ENCODE data around the gene CDHR5.

CDHR5 gene

DNA sequence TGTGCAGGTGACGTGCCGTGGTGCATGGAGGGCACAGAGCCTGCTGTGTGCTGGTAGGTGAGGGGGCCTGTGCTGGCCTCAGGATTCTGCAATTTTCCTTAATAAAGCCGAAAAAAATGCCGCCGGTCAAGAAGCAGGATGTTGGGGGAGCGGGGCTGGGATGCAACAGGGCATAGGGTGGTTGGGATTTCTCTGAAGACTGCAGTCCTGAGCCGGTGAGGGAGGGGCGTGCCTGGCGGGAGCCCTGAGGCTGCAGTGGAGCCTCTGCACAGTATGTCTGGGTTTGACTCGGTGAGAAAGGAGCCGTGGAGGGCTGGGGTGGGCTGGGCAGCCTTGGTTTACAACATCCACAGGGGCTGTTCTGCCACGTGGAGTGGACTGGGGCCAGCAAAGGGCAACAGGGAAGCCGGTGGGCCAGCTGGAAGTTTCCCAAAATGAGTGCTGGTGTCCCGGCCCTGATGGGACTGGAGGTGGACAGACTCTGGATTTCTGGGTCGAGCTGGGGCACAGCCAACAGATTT lies 1.3 kb downstream of the CDHR5 start:
- DNase-seq (ENCODE audit: low spot score) = no peak

DNA sequence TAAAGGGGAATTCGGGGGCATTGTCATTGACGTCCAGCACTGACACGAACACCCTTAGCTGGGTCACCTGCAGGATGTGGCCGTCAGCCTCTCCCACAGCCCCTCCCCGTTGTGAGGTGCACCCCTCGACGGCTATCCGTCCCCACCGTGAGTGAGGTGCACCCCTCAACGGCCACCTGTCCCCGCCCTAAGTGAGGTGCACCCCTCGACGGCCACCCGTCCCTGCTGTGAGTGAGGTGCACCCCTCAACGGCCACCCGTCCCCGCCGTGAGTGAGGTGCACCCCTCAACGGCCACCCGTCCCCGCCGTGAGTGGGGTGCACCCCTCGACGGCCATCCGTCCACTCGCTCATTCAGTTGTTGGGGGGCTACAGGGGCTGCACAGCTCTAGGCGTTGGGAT lies 2.9 kb downstream of the CDHR5 start:
- DNase-seq (ENCODE audit: low spot score) = no peak

DNA sequence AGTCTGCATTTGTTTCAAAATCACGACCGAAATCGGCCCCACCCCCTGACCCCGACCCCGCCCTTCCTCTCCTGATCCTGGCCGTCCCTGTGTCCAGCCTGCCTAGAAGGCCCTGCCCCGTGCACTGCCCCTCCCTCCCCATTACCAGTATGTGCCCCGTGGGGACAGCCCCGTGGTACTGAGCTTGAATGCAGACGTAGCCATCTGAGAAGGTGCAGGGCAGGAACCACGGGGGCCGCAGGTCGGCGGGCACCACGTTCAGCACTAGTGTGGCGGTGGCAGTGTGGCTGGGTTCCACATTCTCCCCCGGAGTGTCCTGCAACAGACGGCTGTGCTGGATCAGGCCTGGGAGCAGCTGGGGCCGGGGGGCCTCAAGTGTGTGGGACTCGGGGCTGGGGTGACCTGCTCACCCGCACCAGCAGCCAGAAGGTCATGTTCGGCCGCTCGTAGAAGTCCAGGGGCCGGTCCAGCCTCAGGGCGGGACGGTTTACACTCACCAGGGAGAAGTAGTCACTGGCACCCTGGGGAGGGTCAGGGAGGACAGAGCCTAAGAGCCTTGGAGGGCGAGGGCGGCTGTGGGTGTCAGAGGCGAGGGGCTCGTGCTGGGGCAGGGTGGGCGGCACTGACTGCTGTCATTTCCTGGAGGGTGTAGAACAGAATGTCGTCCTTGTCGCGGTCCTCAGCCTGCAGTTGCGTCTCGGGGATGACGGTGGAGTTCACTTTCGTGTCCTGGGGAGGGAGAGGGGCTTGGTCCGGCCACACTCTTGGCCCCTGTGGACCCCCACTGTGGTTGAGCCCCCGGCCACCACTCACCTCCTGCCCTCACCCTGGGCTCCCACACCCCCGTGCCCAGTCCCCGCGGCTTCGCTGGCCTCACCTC lies 3.6 kb downstream of the CDHR5 start:
- no peak for DNase-seq (ENCODE audit: low spot score)

DNA sequence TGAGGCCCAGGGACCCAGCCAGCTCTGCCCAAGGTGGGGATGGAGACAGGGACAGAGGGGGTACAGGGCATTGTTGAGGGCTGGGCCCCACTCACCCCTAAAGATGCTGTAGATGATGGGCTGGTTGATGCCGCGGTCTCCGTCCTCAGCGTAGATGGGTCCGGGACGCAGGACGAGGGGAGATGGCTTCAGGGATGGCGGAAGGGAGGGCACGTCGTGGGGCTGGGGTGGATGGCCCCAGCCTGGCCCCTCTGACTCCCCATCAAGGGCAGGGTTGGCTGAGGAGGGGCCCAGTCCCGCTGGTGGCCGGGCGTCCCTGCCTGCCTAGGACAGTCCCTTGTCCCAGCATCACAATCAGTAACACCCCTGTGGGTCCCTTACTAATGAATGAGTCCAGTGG lies 4.6 kb downstream of the CDHR5 start:
- no peak for DNase-seq (ENCODE audit: low spot score)

DNA sequence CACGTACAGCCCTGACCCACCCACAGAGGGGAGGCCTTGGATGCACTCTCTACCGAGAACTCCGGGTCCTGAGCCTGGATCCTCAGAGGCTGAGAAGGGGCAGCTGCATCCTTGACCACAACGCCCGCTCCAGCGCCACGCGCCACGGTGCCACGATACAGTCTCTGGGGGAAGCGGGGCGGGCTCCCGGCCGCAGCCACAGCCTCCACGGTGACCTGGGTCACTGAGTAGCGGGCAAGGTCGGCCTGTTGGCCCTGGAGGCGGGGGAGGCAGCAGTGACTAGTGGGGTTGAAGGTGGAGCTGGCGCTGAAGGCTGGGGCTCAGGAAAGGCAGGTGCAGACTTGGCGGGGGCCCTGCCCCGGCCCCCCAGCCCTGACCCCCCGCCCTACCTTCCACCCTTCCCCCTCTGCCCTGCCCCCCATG lies 5.1 kb downstream of the CDHR5 start:
- DNase-seq (ENCODE audit: low spot score) = no peak

DNA sequence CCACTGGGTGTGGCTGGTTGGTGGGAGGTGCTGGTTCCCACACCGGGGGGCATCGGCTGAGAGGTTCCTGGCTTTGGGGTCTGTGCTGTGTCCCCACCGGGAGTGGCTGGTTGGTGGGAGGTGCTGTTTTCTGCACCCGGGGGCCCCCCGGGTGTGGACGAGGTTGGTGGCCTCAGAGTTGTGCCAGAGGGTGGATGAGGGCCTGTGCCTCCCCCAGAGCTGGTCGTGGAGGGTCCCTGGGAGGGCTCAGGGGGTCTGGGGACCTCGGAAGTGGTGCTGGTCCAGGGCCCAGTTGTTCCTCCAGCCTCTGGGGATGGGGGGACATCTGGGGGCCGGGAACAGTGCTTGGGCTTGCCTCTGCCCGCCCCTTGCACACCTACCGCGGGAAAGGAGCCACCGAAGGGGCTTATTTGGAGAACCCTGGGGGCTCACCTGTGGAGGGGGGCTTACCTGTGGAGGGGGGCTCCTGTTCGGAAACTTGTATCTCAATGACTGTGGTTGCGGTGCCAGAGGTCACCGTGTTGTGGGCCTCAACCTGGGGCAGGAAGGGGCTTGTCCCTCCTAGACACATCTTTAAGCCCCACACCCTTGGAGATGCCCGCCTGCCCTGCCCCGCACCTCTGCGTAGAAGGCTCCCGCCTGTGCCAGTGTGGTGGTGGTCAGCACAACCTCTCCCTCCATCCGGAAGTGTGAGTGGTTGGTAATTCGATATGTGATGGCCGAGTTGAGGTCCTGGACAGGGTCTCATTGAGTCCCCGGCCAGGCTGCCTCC lies 5.7 kb downstream of the CDHR5 start:
- no peak for DNase-seq (ENCODE audit: low spot score)

DNA sequence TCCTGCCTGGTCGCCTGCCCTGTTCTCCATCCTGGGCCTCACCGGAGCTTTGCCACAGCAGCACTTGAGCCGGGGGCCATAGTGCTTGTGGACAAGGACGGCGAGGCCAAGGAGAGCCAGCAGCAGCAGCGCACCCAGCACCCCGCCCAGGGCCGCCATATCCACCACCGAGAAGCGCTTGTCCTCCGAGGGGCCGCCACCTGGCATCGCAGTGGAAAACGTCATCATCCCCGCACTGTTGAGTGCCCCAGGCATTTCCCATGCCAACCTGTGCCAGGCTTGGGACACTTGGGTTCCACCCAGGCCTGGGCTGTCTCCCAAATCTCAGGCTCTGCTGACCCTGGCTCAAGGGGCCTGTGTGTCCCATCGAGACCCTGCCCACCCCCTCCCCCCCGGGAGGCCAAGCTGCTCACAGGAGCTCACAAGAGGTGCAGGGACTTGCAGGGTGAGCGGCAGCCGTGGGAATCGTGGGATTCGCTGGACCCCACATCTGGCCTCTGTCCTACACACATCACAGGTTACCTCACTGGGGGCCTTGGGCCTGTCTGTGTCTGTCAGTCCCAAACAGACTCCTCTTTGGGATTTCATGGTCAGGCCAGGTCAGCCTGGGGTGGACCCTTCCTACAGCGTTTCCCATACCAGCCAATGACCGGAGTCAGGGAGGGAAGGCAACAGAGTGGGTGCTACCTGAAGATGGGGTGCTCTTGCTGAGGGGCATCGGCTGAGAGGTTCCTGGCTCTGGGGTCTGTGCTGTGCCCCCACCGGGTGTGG lies 6.7 kb downstream of the CDHR5 start:
- no peak for DNase-seq (ENCODE audit: low spot score)

DNA sequence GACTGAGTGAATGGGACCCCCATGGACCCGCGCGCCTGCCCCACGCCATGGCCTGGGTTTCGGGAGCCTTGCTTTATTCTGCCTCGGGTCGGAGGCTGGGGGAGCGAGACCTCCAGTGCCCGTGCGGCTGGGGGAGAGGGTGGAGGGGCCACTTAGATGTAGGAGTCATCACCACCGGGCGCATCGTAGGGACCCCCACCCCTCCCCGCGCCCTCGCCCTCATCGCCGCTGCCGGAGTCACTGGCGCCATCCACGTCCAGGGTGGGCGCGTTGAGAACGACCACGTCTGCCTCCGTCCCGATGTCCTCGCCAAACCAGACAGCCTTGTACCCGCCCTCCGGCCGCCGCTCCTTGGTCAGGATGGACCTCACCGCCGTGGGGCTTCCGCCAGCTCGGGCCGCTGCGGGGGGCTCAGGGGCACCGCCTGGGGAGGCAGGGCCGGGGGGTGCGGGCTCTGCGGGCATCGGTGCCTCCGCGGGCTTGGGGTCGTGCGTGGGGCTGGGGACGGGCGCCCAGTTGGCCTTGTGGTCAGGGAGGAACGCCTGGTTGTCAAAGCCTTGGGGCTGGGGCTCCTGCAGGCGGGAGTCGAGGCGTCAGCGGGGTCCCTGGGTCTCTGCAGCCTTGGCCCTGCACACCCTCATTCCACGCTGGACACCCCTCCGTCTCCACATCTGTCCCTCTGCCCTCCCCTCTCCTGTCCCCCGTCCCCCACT lies 7.4 kb downstream of the CDHR5 start:
- DNase-seq (ENCODE audit: low spot score) = no peak

DNA sequence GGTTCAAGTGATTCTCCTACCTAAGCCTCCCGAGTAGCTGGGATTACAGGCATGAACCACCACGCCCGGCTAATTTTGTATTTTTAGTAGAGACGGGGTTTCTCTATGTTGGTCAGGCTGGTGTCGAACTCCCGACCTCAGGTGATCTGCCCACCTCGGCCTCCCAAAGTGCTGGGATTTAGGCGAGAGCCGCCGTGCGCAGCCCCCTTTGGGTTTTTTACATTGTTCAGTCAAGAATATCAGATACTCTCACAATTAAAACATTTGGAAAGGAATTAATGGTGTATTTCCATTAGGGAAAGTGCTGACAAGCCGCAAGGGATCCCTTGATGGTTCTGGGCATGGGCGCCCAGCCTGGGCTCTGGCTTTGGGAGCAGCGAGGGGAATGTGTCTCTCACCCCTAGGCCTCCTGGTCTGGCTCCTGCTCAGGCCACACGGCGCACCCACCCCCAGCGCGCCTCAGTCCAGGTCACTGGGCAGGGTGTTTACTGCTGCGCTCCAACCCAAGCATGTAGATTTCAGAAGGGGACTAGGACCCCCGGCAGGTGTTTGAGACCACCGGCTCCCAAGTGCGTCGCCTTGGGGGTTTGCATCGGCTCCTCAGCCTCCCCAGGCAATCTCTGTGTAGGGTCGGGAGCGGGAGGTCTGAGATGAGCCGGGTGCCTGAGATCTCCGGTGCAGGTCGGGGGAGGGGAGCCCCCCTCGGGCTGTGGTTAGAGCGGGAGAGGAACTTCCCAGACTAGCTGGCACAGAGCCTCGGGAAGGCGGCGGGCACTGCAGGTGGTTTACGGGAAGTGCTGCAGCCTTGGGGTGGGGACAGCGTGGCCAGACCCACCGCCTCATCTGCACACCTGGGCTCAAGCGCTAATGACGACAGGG lies 8.2 kb downstream of the CDHR5 start:
- DNase-seq (ENCODE audit: low spot score) = no peak

DNA sequence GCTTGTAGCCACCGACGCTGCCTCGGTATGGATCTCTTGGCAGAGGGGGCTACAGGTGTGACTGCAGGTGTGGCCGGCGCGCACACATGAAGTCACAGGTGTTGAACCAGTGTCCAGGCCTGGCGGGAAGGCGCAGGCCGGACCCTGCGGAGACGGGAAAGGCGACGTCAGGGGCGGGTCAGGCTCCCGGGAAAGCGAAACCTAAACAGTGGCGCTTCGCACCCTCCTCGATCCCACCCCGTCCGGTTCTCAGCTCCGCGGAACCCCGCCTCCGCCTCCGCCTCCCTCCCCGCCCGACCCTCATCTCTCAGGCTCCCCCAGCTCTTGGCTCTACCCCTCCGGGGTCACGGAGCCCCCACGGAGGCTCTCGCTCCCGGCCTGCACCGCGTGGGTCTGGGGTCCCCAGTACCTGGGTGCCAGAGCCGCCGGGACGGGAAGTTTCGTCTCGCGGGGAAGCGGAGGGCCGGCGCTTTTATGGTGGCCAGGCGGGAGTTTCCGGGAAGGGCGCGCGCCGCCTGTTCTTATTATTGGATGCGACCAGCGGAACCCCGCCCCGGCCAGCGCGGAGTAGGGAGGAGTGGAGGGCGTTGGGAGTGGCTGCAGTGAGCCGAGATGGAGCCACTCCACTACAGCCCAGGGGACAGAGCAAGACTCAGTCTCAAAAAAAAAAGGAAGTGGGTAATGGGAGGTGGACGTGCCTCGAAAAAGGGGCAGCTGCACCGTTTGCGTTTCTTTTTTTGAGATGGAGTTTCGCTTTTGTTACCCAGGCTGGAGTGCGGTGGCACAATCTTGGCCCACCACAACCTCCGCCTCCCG lies 9.0 kb downstream of the CDHR5 start, which contains the start of gene IRF7:
Gene IRF7, minus strand, starts transcription at position 447 of the 816 bp plus-strand sequence. CDS start 586 bp downstream, outside the sequence.
- DNase-seq (ENCODE audit: low spot score) = peak; percentile 91

DNA sequence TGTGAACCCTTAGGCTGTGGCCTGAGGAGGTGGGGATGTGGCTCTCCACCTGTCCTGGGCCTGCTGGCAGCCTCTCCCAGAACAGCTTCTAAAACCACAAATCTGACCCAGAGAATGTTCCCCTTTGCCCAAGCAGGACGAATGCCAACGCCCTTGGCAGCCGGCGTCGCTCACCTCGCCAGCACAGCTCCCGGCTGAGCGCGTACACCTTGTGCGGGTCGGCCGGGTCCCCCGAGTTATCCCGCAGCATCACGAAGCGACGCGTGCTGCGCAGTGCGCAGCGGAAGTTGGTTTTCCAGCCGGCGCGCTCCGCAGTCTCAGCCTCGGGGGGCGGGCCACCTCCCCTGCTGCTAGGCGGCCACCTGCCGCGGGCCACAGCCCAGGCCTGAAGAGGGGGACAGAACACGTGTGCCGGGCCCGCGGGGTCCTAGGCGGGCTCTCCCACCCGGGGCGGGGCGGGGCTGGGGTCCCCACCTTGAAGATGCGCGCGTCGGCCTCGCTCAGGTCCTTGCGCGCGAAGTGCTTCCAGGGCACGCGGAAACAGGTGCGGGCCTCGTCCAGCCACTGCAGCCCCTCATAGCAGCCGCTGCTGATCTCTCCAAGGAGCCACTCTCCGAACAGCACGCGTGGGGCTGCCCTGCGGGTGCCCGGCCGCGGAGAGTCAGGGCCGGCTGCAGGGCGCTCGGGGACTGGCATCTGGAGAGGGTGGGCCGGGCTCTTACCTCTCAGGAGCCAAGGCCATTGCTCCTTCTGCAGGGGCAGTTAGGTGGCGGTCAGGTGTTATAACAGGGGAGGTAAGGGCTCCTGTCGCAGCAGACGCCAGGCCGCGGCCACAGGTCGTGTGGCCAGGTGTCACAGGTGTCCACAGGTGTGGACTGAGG lies 9.9 kb downstream of the CDHR5 start:
- no peak for DNase-seq (ENCODE audit: low spot score)

DNA sequence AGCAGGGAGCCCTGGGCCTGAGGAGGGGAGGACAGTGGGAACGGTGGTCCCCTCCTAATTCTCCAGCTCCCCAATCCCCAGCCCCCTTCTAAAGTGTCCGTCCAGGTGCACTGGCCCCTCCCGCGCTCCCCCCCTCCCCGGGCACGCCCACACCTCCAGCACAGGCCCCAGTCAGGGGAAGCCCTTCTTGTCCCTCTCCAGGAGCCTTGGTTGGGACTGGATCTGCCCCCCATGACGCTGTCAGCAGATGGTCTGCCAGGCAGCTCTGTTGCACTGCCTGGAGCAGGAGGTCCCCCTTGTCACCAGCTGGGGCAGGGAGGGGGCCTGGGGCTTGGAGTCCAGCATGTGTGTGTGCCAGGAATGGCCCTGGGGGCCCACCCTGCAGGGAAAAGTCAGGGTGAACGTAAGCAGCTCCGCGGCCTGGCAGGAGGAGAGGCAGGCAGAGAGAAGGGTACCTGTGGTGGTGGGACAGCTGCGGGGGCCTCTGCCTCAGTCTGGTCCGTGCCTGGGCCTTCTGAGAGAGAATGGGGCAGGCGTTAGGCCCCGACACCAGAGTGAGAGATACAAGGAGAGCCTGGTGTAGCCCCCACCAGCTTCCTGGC lies 10.6 kb downstream of the CDHR5 start:
- peak; percentile 34 for DNase-seq (ENCODE audit: low spot score)

DNA sequence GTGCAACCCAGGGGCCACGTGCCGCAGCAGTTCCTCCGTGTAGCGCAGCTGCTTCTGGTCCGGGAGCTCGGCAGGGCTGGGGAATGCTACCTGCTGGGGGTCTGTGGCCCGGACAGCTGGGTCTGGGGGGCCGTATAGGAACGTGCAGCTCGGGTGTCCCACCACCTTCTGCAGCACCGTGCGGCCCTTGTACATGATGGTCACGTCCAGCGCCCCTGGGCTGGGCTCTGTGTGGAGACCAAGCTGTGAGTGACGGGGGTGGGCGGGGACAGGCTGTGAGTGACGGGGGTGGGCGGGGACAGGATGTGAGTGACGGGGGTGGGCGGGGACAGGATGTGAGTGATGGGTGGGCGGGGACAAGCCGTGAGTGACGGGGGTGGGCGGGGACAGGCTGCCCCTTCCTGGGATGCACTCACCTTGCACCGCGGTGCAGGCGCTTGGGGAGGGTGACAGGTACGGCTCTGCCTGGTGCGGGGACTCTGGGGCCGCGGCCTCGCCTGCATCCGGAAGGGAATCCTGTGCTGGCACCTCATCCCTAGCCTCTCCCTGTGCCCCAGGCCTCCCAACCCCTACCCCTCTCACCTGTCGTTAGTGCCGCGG lies 11.3 kb downstream of the CDHR5 start:
- DNase-seq (ENCODE audit: low spot score) = peak; percentile 52

DNA sequence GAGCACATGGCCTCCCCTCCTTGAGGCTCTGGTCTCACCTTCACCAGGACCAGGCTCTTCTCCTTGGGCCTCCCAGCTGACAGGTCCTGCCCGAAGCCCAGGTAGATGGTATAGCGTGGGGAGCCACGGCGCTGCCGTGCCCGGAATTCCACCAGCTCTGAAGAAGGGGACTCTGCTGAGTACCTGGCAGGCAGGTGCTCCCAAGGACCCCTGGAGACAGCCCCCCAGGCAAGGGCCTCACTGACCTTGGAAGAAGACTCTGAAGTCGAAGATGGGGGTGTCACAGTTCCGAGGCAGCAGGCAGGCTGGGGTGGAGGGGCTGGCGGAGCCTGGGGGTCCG lies 11.8 kb downstream of the CDHR5 start:
- DNase-seq (ENCODE audit: low spot score) = no peak

DNA sequence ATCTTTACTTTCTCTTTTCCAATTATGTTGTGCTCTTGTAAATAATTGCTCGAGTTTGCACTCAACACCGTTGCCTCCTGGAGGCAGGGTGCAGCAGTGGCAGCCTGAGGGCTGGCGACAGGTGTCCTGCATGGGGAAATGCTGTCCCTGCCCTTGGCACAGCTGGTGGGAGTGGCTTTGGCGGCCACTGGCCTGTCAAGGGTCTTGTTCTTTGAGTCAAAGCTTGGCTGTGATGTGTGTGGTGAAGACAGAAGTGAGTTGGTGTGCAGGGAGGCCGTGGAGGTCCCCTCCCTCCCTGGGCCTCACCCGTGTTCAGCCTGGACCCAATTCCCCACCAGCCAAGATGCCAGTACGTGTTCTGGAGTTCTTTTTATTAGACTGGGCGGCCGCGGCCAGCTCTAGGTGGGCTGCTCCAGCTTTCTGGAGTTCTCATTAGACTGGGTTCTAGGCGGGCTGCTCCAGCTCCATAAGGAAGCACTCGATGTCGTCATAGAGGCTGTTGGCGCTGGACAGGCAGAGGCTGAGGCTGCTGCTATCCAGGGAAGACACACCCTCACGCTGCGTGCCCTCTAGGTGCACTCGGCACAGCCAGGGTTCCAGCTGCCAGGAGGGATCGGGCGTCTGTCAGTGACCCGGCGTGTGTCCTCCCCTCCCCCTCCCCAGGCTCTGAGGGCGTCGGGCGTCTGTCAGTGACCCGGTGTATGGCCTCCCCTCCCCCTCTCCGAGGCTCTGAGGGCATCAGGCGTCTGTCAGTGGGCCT lies 12.4 kb downstream of the CDHR5 start:
- DNase-seq (ENCODE audit: low spot score) = peak; percentile 72

DNA sequence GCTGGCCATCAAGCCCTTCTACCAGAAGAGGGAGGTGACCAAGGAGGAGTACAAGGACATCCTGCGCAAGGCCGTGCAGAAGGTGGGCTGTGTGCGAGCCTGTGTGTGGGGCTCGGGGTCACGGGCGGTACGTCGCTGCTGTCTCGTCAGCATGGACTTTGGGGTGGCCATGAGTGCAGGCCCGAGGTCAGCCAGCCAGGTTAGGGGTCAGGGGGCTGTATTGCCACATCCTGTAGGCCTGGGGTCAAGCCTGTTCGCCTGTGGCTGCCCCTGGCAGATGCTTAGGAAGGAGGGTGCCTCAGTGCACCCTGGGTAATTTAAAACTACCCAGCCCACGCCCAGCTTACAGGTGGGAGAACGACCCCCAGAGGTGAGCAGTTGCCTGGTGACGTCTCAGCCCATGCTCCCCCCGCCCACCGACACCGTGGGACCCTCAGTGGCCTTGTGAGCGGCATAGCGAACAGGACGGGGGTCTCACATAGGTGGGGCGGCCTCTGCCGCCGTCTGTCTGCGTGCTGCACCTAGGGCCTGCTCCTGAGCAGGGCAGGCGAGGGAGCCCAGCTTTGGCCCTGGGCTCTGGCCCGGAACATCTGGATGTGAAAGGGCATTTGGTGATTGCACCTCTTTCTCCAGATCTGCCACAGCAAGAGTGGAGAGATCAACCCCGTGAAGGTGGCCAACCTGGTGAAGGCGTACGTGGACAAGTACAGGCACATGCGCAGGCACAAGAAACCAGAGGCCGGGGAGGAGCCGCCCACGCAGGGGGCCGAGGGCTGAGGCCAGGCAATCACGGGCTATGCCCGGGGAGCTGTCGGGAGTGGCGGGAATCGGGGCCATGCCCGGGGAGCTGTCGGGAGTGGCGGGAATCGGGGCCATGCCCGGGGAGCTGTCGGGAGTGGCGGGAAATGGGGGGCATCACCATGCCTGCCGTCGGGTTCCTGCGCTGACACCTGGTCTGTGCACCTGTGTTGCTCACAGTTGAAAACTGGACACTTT lies 13.5 kb downstream of the CDHR5 start:
- no peak for DNase-seq (ENCODE audit: low spot score)

Measured in NAMALWA (cell line).